Measurements from ENCODE around the gene NR4A2. TPM values are rescaled to one million over a fixed set of nuclear protein-coding genes. Genes with fewer than 3 reads are reported as not detected.
A peak's percentile ranks its signal among the peaks of the same experiment; 100 is the strongest.

The NR4A2 gene
- total RNA-seq, 6 experiments from 2014 or later: 1.8 to 7.5 (median 5.8) TPM

GRCh38 chr2:156349161-156349560 lies 16.6 kb upstream of the NR4A2 start:
- no peak for DNase-seq
- Mint-ChIP-seq H3K27ac (no peak overlapping the region), H3K4me3 (no peak overlapping the region), H3K36me3 (ENCODE audit: low read depth) (no peaks in the 10 kb centered on the region), H3K27me3 (ENCODE audit: insufficient read depth) (no peaks in the 10 kb centered on the region), H3K4me1 (ENCODE audit: low read depth) (peaks cover 10% of the 10 kb centered on the region), H3K9me3 (no peaks in the 10 kb centered on the region)
- TF ChIP-seq, protein P1, sequence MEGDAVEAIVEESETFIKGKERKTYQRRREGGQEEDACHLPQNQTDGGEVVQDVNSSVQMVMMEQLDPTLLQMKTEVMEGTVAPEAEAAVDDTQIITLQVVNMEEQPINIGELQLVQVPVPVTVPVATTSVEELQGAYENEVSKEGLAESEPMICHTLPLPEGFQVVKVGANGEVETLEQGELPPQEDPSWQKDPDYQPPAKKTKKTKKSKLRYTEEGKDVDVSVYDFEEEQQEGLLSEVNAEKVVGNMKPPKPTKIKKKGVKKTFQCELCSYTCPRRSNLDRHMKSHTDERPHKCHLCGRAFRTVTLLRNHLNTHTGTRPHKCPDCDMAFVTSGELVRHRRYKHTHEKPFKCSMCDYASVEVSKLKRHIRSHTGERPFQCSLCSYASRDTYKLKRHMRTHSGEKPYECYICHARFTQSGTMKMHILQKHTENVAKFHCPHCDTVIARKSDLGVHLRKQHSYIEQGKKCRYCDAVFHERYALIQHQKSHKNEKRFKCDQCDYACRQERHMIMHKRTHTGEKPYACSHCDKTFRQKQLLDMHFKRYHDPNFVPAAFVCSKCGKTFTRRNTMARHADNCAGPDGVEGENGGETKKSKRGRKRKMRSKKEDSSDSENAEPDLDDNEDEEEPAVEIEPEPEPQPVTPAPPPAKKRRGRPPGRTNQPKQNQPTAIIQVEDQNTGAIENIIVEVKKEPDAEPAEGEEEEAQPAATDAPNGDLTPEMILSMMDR (IDR thresholded peaks at IDR 0.05): no peak

DNA sequence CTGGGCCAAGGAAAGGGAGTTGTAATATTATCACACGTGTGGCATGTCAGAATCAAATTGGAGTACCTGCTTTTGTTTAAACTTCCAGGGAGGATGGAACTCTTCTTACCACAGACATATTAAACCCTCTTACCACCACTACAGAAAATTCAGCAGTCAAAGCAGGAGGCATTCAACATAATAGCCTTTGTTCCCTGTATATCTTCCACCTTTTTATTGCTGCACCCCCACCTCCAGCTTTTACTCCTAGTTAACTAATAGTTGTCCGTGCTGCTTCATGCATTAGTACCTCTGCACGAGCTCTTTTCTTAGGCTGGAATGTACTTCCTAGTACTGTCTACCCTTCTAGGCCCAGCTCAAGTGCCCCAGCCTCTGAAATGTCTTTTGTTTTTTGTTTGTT lies 14.9 kb upstream of the NR4A2 start:
- no peaks in the 10 kb centered on the region for H3K27me3 Mint-ChIP-seq (ENCODE audit: insufficient read depth)
- no peak for DNase-seq
- H3K36me3 Mint-ChIP-seq (ENCODE audit: low read depth): no peaks in the 10 kb centered on the region
- H3K4me3 Mint-ChIP-seq: no peak overlapping the region
- no peaks in the 10 kb centered on the region for H3K9me3 Mint-ChIP-seq
- peaks cover 25% of the 10 kb centered on the region for H3K4me1 Mint-ChIP-seq (ENCODE audit: low read depth)
- no peak overlapping the region for H3K27ac Mint-ChIP-seq
- TF ChIP-seq, protein P1 (IDR thresholded peaks at IDR 0.05): no peak

GRCh38 chr2:156346731-156347130 lies 14.2 kb upstream of the NR4A2 start:
- TF ChIP-seq, protein P1 (IDR thresholded peaks at IDR 0.05): no peak
- H3K4me1 Mint-ChIP-seq (ENCODE audit: low read depth): peaks cover 25% of the 10 kb centered on the region
- H3K27ac Mint-ChIP-seq: no peak overlapping the region
- H3K36me3 Mint-ChIP-seq (ENCODE audit: low read depth): no peaks in the 10 kb centered on the region
- 0 out of 2 replicates have a peak, but pooled peaks cover 3% of the 10 kb centered on the region for H3K27me3 Mint-ChIP-seq (ENCODE audit: insufficient read depth)
- no peak overlapping the region for H3K4me3 Mint-ChIP-seq
- H3K9me3 Mint-ChIP-seq: no peaks in the 10 kb centered on the region
- no peak for DNase-seq

DNA sequence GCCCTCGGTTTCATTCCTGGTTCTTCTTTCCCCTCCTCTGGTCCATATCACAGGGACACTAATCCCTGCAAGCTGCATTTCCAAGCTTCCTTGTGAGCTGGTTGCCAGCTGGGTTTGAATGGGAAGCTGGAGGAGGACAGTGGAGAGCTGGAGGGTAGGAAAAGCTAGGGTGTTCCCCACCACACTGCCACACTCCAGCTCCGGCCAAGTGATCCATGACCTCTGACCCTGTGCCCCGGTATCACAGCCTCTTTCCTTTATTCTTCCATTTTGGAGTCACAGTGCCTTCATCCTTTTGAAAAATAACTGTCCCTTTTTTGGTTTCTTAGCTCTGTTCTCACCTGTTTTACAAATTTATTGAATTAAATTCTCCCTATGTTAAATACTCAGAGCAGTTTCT lies 13.1 kb upstream of the NR4A2 start:
- Mint-ChIP-seq H3K4me3 (no peak overlapping the region), H3K27ac (no peak overlapping the region), H3K4me1 (ENCODE audit: low read depth) (peaks cover 33% of the 10 kb centered on the region), H3K27me3 (ENCODE audit: insufficient read depth) (peaks cover 7% of the 10 kb centered on the region), H3K9me3 (no peaks in the 10 kb centered on the region), H3K36me3 (ENCODE audit: low read depth) (no peaks in the 10 kb centered on the region)
- TF ChIP-seq, protein P1 (IDR thresholded peaks at IDR 0.05): no peak
- no peak for DNase-seq

- H3K27me3 Mint-ChIP-seq (ENCODE audit: insufficient read depth): peaks cover 7% of the 10 kb centered on the region
- no peaks in the 10 kb centered on the region for H3K9me3 Mint-ChIP-seq
- peak; percentile 45 for DNase-seq
- H3K36me3 Mint-ChIP-seq (ENCODE audit: low read depth): no peaks in the 10 kb centered on the region
- H3K4me1 Mint-ChIP-seq (ENCODE audit: low read depth): peaks cover 50% of the 10 kb centered on the region
- TF ChIP-seq, protein P1 (IDR thresholded peaks at IDR 0.05): no peak
- H3K4me3 Mint-ChIP-seq: no peak overlapping the region
- H3K27ac Mint-ChIP-seq: no peak overlapping the region
These were observed 11.4 kb upstream of the NR4A2 start for GRCh38 chr2:156343940-156344301.
